Kidney (tissue), 14 donors: ENCODE data around the gene HIVEP3. TPM values are rescaled to one million over a fixed set of nuclear protein-coding genes. Genes with fewer than 3 reads are reported as not detected.

Experiments used
- DNase-seq, 5 donors: peaks; one replicate each; pipeline ENCODE4 v3.0.0-alpha.2; 2013 to 2020
- FAIRE-seq: peaks from 2 replicates; lab custom pipeline; 2012; peaks lifted over from hg19 to GRCh38; lab: Jason Lieb, UNC
- H3K27ac ChIP-seq, 2 donors: one replicate each; pipeline ENCODE4 v1.7.0; 2013; ENCODE audit warnings: low read depth in 2 of 2, low read length in 2 of 2, inconsistent platforms in 1 of 2
- H3K27me3 ChIP-seq: one replicate; pipeline ENCODE4 v1.7.1; 2013; ENCODE audit warnings: low read length, inconsistent platforms; ENCODE audit not compliant: control insufficient read depth, insufficient read depth
- H3K36me3 ChIP-seq, 3 donors: one replicate each; pipeline versions ENCODE4 v1.7.0 to v1.7.1; 2013; ENCODE audit warnings: low read length in 3 of 3, control low read depth in 1 of 3, inconsistent platforms in 1 of 3; ENCODE audit not compliant: insufficient read depth in 3 of 3, control insufficient read depth in 2 of 3
- H3K4me1 ChIP-seq, 3 donors: one replicate each; pipeline versions ENCODE4 v1.7.0 to v1.7.1; 2013; ENCODE audit warnings: low read length in 3 of 3, inconsistent platforms in 1 of 3, low read depth in 1 of 3; ENCODE audit not compliant: control insufficient read depth in 2 of 3, insufficient read depth in 2 of 3
- H3K4me3 ChIP-seq, 3 donors: one replicate each; pipeline versions ENCODE4 v1.7.0 to v1.8.1; 2013; ENCODE audit warnings: low read length in 3 of 3, control low read depth in 1 of 3, inconsistent platforms in 1 of 3
- H3K9ac ChIP-seq, 3 donors: one replicate each; pipeline versions ENCODE4 v1.7.0 to v1.7.1; 2013; ENCODE audit warnings: low read length in 3 of 3, control low read depth in 1 of 3, inconsistent platforms in 1 of 3
- H3K9me3 ChIP-seq, 3 donors: one replicate each; pipeline versions ENCODE4 v1.7.0 to v1.7.1; 2013; ENCODE audit warnings: low read length in 3 of 3, control low read depth in 1 of 3, inconsistent platforms in 1 of 3; ENCODE audit not compliant: control insufficient read depth in 2 of 3, insufficient read depth in 1 of 3
- CTCF ChIP-seq: IDR thresholded peaks from 3 replicates; pipeline ENCODE4 v1.5.1; 2012; ENCODE audit warnings: mild to moderate bottlenecking, moderate library complexity, borderline replicate concordance; ENCODE audit not compliant: insufficient read depth; ENCODE audit errors: extremely low read depth
- intact Hi-C: fragments of 100-400 bp; cut with DNase I; formaldehyde crosslinking; loops from one replicate; pipeline ENCODE4 v1.11.1; 2022
- polyA plus RNA-seq: library from polyadenylated mRNA; stranded (reverse); fragments of 350-450 nt; fragmentation: Illumina TruSeq; extraction: RNeasy Lipid Tissue Mini Kit (QIAGEN cat#74804); gene quantifications from one replicate; pipeline ENCODE4 v1.2.3, GENCODE V29; 2014; ENCODE audit warnings: low read depth, low replicate concordance; ENCODE audit not compliant: insufficient read depth
- total RNA-seq: library from RNA; stranded (reverse); fragmentation: NEBNext Ultra II Directional; extraction: Animal tissue kit (Norgen Biotek cat#: 25700); gene quantifications from one replicate; pipeline ENCODE4 v1.2.1, GENCODE V29; 2021
- donor health status: control.
- donor health status: control.
- donor health status: control.
- donor health status: control.
- donor health status: control.
- donor health status: DM: yes; HTN: yes; CAD: no.
- donor health status: Normal renal cell carcinoma (clear cell type).

Gene HIVEP3
- total and polyA plus RNA-seq, 2 donors from 2014 or later, result 3.5 to 11.0 TPM

GRCh38 chr1:41520951-41521752, 397.6 kb downstream of the HIVEP3 start:
- H3K36me3 ChIP-seq, result no peaks in the 10 kb centered on the region
- FAIRE-seq (no peak), DNase-seq (no peak)
- TF ChIP-seq CTCF, result no peak
- intact Hi-C loops, result no loop called here
- H3K9me3 ChIP-seq, result no peaks in the 10 kb centered on the region
- no peak overlapping the region for H3K27ac ChIP-seq
- H3K4me3 ChIP-seq, result no peak overlapping the region
- H3K27me3 ChIP-seq, result no peaks in the 10 kb centered on the region
- H3K4me1 ChIP-seq, result peaks cover 0 to 8% (median 7%) of the 10 kb centered on the region in 3 donors
- no peak overlapping the region for H3K9ac ChIP-seq

- Histone ChIP-seq H3K9me3 (no peaks in the 10 kb centered on the region), H3K9ac (no peak overlapping the region), H3K27ac (no peak overlapping the region), H3K4me1 (peaks cover 0 to 18% (median 14%) of the 10 kb centered on the region in 3 donors), H3K36me3 (no peaks in the 10 kb centered on the region), H3K27me3 (no peaks in the 10 kb centered on the region), H3K4me3 (no peak overlapping the region)
- no peak for DNase-seq
- intact Hi-C loops, result no loop called here
- no peak for TF ChIP-seq CTCF
- FAIRE-seq, result no peak
Observed at GRCh38 chr1:41519667-41520066, 399.1 kb downstream of the HIVEP3 start.

- TF ChIP-seq CTCF, result no peak
- FAIRE-seq (no peak), DNase-seq (no peak)
- Histone ChIP-seq H3K4me3 (no peak overlapping the region), H3K4me1 (peaks cover 0 to 19% (median 14%) of the 10 kb centered on the region in 3 donors), H3K36me3 (no peaks in the 10 kb centered on the region), H3K27me3 (no peaks in the 10 kb centered on the region), H3K27ac (no peak overlapping the region), H3K9me3 (no peaks in the 10 kb centered on the region), H3K9ac (no peak overlapping the region)
- intact Hi-C loops, result no loop called here
Observed at GRCh38 chr1:41518471-41518870, 400.3 kb downstream of the HIVEP3 start.

GRCh38 chr1:41517062-41517438, 401.7 kb downstream of the HIVEP3 start:
- intact Hi-C loops, result no loop called here
- Histone ChIP-seq H3K27me3 (no peaks in the 10 kb centered on the region), H3K9ac (no peak overlapping the region), H3K36me3 (no peaks in the 10 kb centered on the region), H3K4me3 (peak overlapping the region in 1 of 3 donors; percentile 64), H3K9me3 (no peaks in the 10 kb centered on the region), H3K4me1 (peaks cover 0 to 19% (median 14%) of the 10 kb centered on the region in 3 donors), H3K27ac (peak overlapping the region; percentile 43 to 76)
- TF ChIP-seq CTCF, result no peak
- FAIRE-seq (no peak), DNase-seq (no peak)
